ENCODE results near the gene AMDHD1. TPM values are rescaled to one million over a fixed set of nuclear protein-coding genes. Genes with fewer than 3 reads are reported as not detected.

The AMDHD1 gene
- total RNA-seq, 1 donor from 2014 or later = not detected

DNA sequence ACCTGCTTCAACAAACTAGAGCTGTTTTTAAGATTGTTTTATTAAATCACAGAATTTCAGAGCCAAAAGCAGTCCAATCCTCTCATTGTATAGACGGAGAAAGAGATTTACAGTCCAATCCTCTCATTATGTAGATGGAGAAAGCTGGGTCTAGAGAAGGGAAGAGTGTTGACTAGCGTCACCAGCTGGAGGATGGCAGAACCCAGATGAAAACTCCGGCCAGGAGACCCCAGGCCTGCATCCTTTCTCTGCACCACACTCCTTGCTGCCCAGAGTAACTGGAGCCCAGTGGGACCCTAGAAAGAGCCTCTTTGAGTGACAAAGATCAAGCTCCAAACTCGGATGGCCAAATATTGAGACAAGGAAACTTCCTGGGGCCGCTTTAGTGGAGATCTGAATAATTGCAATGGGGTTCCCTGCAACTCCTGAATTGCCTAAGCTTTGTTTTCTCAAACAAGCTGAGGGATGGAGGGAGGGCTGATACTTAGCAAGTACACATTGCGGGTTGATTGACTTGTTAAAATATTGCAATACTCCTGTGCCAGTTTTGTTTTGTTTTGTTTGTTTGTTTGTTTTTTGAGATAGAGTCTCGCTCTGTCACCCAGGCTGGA lies 12.5 kb downstream of the AMDHD1 start:
- Histone ChIP-seq H3K27me3 (ENCODE audit: control insufficient read depth, insufficient read depth, low read length) (no peaks in the 10 kb centered on the region), H3K36me3 (ENCODE audit: control insufficient read depth, insufficient read depth, low read length) (no peaks in the 10 kb centered on the region), H3K4me3 (ENCODE audit: low read depth, low read length) (no peak overlapping the region)
- FAIRE-seq = no peak
- no peak for DNase-seq (ENCODE audit: low read depth)
- TF ChIP-seq, protein P1, sequence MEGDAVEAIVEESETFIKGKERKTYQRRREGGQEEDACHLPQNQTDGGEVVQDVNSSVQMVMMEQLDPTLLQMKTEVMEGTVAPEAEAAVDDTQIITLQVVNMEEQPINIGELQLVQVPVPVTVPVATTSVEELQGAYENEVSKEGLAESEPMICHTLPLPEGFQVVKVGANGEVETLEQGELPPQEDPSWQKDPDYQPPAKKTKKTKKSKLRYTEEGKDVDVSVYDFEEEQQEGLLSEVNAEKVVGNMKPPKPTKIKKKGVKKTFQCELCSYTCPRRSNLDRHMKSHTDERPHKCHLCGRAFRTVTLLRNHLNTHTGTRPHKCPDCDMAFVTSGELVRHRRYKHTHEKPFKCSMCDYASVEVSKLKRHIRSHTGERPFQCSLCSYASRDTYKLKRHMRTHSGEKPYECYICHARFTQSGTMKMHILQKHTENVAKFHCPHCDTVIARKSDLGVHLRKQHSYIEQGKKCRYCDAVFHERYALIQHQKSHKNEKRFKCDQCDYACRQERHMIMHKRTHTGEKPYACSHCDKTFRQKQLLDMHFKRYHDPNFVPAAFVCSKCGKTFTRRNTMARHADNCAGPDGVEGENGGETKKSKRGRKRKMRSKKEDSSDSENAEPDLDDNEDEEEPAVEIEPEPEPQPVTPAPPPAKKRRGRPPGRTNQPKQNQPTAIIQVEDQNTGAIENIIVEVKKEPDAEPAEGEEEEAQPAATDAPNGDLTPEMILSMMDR (IDR thresholded peaks at IDR 0.05; ENCODE audit: insufficient read depth, low read length, severe bottlenecking) = no peak

GRCh38 chr12:95956557-95957145 lies 13.5 kb downstream of the AMDHD1 start:
- FAIRE-seq (no peak), DNase-seq (ENCODE audit: low read depth) (no peak)
- Histone ChIP-seq H3K36me3 (ENCODE audit: control insufficient read depth, insufficient read depth, low read length) (no peaks in the 10 kb centered on the region), H3K27me3 (ENCODE audit: control insufficient read depth, insufficient read depth, low read length) (no peaks in the 10 kb centered on the region), H3K4me3 (ENCODE audit: low read depth, low read length) (no peak overlapping the region)
- TF ChIP-seq, protein P1 (IDR thresholded peaks at IDR 0.05; ENCODE audit: insufficient read depth, low read length, severe bottlenecking) = no peak

DNA sequence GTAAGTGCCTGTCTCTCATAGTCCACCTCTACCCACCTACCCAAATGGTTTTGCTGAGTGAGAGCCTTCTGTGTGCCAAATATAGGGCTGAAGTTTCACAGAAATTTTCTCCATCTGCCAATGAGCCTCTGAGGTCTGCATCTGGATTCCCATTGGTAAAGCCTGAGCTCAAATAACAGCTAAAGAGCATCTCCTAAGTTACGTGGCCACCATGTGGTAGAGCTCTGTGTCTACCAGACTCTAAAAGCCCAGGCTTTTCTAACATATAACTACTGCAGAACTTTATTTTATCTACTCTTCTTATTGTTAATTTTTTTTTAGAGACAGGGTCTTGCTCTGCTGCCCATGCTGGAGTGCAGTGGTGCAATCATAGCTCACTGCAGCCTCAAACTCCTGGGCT lies 16.0 kb downstream of the AMDHD1 start:
- Histone ChIP-seq H3K36me3 (ENCODE audit: control insufficient read depth, insufficient read depth, low read length) (no peaks in the 10 kb centered on the region), H3K27me3 (ENCODE audit: control insufficient read depth, insufficient read depth, low read length) (no peaks in the 10 kb centered on the region), H3K4me3 (ENCODE audit: low read depth, low read length) (no peak overlapping the region)
- TF ChIP-seq, protein P1 (IDR thresholded peaks at IDR 0.05; ENCODE audit: insufficient read depth, low read length, severe bottlenecking) = no peak
- DNase-seq (ENCODE audit: low read depth) = no peak
- FAIRE-seq = no peak

DNA sequence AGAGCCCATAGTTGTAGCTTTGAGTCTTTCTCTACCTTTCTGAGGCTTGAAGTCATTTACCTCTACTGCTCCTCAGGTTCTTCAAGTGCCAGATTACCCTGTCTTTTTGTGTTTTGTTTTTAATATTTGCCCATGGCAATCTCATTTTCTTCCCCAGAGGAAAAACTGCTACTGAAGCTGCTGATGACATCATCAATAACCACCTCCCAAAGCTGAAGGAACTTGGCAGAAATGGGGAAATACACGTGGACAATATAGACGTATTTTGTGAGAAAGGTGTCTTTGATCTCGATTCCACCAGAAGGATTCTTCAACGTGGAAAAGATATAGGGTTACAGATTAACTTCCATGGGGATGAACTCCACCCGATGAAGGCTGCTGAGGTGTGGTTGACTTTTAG lies 17.1 kb downstream of the AMDHD1 start:
- Histone ChIP-seq H3K36me3 (ENCODE audit: control insufficient read depth, insufficient read depth, low read length) (no peaks in the 10 kb centered on the region), H3K4me3 (ENCODE audit: low read depth, low read length) (no peak overlapping the region), H3K27me3 (ENCODE audit: control insufficient read depth, insufficient read depth, low read length) (no peaks in the 10 kb centered on the region)
- no peak for FAIRE-seq
- TF ChIP-seq, protein P1 (IDR thresholded peaks at IDR 0.05; ENCODE audit: insufficient read depth, low read length, severe bottlenecking) = no peak
- no peak for DNase-seq (ENCODE audit: low read depth)

DNA sequence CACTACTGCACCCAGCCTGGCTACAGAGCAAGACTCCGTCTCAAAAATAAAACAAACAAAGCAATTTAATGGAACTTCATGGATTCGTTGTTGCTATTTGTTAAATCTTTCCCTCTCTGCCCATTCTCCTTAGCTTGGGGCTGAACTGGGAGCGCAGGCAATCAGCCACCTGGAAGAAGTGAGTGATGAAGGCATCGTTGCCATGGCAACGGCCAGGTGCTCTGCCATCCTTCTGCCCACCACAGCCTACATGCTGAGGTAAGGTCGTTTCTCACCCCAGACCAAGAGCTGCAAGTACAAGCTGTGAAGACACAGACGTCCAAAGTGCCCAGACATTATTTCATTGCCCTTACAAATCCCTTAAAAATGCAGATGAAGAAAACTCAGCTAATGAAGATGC lies 19.1 kb downstream of the AMDHD1 start:
- DNase-seq (ENCODE audit: low read depth) (no peak), FAIRE-seq (no peak)
- Histone ChIP-seq H3K27me3 (ENCODE audit: control insufficient read depth, insufficient read depth, low read length) (no peaks in the 10 kb centered on the region), H3K4me3 (ENCODE audit: low read depth, low read length) (no peak overlapping the region), H3K36me3 (ENCODE audit: control insufficient read depth, insufficient read depth, low read length) (no peaks in the 10 kb centered on the region)
- TF ChIP-seq, protein P1 (IDR thresholded peaks at IDR 0.05; ENCODE audit: insufficient read depth, low read length, severe bottlenecking) = no peak

GRCh38 chr12:95963096-95963495 lies 20.0 kb downstream of the AMDHD1 start:
- Histone ChIP-seq H3K27me3 (ENCODE audit: control insufficient read depth, insufficient read depth, low read length) (no peaks in the 10 kb centered on the region), H3K36me3 (ENCODE audit: control insufficient read depth, insufficient read depth, low read length) (no peaks in the 10 kb centered on the region), H3K4me3 (ENCODE audit: low read depth, low read length) (no peak overlapping the region)
- TF ChIP-seq, protein P1 (IDR thresholded peaks at IDR 0.05; ENCODE audit: insufficient read depth, low read length, severe bottlenecking) = no peak
- FAIRE-seq (no peak), DNase-seq (ENCODE audit: low read depth) (no peak)

Measured in bronchial epithelial cell (primary cell).